Measurements from ENCODE around the gene AKR1D1.
"Not testable (repeated sequence)": the region's sequence is repeated elsewhere in the genome, so short reads cannot be mapped to it uniquely, and the experiment has no call there.

DNA sequence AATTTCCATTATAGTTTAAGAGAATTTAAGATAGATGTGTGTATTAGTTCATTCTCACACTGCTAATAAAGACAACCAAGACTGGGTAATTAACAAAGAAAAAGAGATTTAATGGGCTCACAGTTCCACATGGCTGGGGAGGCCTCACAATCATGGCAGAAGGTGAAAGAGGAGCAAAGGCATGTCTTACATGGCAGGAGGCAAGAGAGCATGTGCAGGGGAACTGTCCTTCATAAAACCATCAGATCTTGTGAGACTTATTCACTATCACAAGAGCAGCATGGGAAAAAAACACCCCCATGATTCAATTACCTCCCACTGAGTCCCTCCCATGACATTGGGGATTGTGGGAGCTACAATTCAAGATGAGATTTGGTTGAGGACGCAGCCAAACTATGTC, 473 bp upstream of the AKR1D1 start:
- TF ChIP-seq KLF8 (tag by site-specific recombination; IDR thresholded peaks at IDR 0.05); ZNF146 (tag by site-specific recombination; IDR thresholded peaks at IDR 0.05); ZEB2 (tag by site-specific recombination; IDR thresholded peaks at IDR 0.05); ZSCAN30 (tag by site-specific recombination; IDR thresholded peaks at IDR 0.05); YY1 (tag by site-specific recombination; IDR thresholded peaks at IDR 0.05); KLF16 (tag by site-specific recombination; IDR thresholded peaks at IDR 0.05); ZFP3 (tag by site-specific recombination; IDR thresholded peaks at IDR 0.05; ENCODE audit: low read depth): not testable (repeated sequence)
- TF ChIP-seq, protein P1, sequence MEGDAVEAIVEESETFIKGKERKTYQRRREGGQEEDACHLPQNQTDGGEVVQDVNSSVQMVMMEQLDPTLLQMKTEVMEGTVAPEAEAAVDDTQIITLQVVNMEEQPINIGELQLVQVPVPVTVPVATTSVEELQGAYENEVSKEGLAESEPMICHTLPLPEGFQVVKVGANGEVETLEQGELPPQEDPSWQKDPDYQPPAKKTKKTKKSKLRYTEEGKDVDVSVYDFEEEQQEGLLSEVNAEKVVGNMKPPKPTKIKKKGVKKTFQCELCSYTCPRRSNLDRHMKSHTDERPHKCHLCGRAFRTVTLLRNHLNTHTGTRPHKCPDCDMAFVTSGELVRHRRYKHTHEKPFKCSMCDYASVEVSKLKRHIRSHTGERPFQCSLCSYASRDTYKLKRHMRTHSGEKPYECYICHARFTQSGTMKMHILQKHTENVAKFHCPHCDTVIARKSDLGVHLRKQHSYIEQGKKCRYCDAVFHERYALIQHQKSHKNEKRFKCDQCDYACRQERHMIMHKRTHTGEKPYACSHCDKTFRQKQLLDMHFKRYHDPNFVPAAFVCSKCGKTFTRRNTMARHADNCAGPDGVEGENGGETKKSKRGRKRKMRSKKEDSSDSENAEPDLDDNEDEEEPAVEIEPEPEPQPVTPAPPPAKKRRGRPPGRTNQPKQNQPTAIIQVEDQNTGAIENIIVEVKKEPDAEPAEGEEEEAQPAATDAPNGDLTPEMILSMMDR (tag by site-specific recombination; IDR thresholded peaks at IDR 0.05) = not testable (repeated sequence)

Measured in HEK293 (cell line).